NCI-H226 (cell line): ENCODE measurements around the gene TOP2B.

ENCODE experiments used
- DNase-seq: peaks from one replicate; pipeline ENCODE4 v3.0.0-alpha.2; 2015

The TOP2B gene, protein sequence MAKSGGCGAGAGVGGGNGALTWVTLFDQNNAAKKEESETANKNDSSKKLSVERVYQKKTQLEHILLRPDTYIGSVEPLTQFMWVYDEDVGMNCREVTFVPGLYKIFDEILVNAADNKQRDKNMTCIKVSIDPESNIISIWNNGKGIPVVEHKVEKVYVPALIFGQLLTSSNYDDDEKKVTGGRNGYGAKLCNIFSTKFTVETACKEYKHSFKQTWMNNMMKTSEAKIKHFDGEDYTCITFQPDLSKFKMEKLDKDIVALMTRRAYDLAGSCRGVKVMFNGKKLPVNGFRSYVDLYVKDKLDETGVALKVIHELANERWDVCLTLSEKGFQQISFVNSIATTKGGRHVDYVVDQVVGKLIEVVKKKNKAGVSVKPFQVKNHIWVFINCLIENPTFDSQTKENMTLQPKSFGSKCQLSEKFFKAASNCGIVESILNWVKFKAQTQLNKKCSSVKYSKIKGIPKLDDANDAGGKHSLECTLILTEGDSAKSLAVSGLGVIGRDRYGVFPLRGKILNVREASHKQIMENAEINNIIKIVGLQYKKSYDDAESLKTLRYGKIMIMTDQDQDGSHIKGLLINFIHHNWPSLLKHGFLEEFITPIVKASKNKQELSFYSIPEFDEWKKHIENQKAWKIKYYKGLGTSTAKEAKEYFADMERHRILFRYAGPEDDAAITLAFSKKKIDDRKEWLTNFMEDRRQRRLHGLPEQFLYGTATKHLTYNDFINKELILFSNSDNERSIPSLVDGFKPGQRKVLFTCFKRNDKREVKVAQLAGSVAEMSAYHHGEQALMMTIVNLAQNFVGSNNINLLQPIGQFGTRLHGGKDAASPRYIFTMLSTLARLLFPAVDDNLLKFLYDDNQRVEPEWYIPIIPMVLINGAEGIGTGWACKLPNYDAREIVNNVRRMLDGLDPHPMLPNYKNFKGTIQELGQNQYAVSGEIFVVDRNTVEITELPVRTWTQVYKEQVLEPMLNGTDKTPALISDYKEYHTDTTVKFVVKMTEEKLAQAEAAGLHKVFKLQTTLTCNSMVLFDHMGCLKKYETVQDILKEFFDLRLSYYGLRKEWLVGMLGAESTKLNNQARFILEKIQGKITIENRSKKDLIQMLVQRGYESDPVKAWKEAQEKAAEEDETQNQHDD (N-terminal part only)

DNA sequence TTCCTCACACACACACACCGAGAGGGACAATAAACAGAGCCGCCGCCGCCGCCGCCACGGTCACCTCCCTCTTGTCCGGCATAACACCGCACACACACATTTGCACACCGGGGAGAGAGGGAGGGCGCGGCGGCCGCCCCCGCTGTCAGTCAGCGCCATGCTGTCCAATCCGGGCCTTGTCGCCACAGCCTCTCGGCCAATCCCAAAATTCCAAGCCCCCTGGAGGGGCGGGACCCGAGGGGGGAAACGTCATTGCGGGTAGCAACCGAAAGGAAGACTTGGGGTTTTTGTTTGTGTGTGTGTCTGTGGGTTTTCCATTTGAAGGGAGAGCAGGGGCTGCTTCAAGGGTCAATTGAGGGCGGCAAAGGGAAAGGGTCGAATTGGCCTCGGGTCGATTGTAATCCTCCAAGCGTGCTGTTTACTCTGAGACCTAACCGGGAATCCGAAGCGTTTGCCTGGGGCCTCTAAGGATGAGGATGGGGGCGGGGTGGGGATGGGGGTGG is at the start of gene TOP2B:
Gene TOP2B, minus strand, starts transcription at position 96 of the 503 bp plus-strand sequence. CDS start 610 bp downstream, outside the sequence.
- peak; percentile 93 for DNase-seq

DNA sequence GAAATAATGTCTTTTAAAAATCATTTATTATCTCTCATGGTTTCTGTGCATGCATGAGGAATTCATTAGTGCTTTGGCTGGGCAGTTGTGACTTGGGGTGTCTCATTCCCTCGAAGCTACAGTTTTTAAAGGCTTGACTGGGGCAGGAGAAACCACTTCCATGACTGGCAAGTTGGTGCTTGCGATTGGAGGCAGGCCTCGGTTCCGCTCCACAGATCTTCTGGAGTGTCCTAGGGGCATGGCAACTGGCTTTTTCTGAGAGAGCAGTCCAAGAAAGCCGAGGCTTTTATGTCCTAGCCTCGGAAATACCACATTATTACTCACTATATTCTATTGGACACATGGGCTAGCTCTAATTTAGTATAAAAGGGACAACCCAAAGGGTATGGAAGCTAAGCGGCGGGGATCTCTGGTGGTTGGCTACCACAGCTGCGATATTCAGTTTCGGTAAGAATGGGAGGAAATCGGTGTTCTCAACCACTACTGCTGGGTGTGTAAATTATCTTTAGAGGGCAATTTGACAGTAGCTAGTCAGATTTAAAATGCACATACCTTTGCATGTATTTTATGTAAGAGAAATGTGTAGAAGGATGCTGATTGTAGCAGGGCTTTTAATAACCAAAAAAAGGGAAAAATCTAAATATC is 48.8 kb upstream of the TOP2B start:
- DNase-seq = no peak

DNA sequence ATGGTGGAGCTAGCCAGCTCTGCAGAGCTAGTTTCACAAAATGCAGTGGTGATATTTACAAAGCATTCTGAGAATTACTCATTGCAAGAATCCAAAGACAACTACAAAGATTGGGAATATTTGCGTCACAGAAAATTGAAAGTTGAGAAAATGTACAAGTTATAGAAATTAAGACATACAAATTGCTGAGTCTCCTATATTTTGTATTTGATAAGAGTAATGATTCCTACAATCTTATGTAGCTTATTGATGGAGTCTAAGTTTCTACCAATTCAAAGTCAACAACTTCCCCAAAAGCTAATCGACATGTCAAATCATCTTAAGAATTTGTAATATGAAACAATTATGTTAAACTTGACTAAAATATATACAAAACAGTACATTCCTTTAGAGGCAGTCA is 46.4 kb upstream of the TOP2B start:
- DNase-seq = no peak

DNA sequence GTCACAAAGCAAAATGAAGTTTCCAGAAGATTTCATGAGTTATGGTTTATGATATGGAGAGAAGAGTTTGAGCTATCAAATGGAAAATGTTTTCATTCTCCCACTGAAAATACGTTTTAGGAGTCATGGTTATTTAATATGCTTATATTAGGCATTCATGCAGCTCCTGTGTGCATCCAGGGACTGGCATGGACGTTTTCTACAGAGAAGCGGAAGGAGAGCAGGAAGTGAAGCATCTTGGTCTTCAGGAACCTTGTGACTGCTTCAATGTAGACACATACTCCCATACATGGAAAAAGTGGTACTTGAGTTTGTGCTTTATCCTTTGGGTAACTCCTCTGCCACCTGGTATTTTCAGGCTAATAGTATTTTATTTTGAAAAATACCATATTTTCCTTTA is 43.3 kb upstream of the TOP2B start:
- no peak for DNase-seq

DNA sequence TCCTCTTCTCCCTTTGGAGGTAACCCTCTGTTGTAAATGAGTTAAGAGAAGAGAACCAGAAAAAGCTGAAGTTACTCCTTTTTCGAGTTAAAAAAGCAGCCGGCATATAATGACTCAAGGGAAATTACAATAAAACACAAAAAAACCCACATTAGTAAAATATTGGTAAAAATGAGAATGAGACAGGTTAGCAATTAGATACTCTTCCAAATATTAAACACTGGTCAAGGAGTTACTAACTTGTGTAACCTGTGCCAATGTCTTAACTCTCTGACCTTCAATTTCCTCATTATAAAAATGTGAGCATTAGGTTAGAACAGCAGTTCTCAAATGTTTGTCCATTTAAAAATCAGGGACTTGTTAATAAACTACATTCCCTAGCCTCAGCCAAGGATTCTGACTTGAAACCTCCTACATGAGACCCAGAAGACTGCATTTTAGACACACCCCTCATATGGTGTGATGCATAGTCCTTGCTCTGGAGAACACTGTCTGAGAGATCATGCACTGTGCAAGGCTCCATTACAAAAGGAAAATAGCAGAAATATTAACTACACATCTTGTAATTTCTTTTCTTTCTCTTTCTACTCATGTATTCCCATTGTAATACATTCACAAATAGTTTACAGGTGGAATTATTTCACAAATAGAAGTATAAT is 42.7 kb upstream of the TOP2B start:
- DNase-seq = no peak

DNA sequence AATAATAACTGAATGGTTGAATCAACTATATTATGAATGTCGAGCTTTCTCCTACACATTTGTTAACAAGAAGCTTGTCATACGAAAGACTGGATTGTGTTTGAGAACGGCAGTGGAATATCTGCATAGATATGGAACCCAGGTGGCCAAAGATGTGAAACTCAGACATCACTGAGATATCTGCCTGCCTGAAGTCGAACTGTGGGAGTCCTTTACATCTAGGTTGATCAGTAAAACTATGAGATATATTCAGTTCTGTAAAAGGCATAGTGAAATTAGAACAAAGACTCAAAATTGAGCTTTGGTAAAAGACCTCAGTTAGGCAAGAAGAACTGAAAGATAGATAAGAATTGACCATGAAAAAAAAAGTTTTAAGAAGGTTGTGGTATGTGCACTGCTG is 41.5 kb upstream of the TOP2B start:
- DNase-seq = no peak

DNA sequence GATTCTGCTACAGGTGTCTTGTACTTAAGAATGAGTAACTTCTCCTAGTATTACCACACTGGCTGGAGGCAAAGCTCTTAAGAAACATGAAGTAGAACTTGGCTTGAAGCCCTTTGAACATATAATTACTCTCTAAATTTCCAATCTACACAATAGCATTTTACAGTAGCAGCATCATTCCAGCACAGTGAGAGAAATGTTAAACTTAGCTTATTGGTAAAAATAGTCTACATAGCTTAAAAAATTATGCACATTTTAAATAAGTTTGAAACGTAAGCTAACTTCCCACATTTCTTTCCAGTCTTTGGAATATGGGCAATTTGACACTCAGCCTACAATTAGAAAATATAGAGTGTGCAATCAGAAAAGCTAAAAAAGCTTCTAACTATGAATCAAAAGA is 32.8 kb upstream of the TOP2B start:
- DNase-seq = no peak

DNA sequence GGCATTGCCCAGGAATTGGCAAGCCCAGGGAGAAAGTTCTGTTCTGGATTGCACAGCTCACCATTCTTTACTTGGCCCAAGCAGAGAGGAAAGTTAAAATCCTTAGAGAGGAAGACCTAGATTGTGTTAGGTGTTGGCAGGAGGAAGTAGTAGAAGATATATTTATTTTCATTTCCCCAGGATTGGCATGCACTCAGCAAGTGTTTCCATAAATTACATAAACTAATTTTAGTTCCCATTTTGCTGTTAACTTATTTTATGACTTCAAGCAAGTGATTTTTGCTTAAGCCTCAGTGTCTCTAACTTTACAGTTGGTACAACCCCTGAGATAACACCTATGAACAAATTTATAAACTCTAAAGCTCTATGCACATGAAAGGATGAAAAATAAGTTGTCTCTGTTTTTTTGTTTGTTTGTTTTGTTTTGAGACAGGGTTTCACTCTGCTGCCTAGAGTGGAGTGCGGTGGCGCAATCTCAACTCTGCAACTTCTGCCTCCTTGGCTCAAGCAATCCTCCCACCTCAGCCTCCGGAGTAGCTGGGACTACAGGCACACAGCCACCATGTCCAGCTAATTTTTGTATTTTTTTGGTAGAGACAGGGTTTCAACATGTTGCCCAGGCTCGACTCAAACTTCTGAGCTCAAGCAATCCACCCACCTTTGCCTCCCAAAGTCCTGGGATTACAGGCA is 31.2 kb upstream of the TOP2B start:
- DNase-seq = no peak

DNA sequence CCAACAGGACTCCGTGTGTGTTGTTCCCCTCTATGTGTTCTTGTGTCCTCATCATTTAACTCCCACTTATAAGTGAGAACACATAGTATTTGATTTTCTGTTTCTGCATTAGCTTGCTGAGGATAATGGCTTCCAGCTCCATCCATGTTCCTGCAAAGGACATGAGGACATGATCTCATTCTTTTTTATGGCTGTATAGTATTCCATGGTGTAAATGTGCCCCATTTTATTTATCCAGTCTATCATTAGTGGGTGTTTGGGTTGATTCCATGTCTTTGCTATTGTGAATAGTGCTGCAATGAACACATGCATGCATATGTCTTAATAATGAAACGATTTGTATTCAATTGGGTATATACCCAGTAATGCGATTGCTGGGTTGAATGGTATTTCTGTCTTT is 28.5 kb upstream of the TOP2B start:
- DNase-seq = no peak

DNA sequence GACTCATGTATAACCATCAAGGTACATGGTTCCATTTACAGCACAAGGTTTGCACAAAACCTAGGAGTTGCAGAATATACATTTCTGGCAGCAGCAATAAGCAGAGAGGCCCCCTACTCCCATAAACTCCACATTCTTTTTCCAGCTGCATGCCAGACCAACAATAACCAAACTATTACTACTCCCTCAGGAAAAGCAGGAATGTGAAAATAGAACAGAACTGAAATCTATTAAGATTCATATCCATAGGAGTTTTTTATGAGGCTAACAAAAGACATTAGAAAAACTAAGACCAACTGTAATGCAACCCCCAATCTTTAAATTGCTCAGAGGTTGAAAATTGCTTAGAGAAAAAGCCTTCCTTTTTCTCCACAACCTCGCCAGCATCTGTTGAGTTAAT is 27.6 kb upstream of the TOP2B start:
- DNase-seq = no peak

DNA sequence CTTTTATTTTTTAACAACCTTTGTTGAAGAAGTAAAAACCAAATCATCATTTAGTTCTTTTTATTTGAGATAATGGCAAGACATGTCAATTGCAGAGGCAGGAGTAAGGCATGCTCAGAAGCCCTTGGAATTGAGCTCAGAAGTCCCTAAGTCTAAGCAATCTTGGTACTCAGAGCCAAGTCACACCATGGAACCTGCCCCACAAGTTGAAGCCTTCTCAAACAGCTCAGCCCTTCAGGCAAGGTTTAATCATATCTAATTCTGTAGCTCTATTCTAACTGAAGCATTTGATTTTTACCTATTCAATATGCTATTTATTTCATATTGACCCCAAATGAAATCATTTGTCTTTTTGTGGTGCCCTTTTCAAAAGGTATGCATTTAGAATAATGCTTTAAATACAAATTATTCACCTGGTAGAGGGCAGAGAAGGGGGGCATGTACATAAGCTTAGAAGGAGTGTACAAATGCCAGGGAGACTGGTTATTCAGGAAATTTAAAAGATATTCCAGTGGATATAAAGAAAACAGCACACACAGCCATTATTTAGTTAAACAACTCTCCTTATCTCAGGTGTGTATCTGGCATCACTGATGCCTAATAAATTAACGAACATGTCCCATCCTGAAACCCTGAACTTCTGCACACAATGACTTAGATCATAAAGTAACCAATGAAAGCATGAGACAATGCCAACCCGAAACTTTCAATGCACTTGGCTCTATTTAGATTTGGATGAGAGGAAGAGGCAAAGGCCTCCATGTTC is 26.2 kb upstream of the TOP2B start:
- no peak for DNase-seq

DNA sequence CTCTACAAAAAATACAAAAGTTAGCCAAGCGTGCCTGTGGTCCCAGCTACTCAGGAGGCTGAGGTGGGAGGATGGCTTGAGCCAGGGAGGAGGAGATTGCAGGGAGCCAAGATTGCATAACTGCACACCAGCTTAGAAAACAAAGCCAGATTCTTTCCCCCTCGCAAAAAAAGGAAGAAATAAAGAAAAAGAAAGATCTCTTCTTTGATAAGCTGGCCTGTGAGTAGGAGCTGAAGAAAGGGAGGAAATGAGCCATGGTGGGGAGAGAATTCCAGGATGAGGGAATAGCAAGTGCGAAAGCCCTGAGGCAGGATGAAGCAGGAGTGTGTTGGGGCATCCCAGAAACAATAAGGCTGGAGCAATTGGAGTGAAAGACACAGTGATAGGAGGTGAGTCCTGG is 24.5 kb upstream of the TOP2B start:
- DNase-seq = peak; percentile 86

DNA sequence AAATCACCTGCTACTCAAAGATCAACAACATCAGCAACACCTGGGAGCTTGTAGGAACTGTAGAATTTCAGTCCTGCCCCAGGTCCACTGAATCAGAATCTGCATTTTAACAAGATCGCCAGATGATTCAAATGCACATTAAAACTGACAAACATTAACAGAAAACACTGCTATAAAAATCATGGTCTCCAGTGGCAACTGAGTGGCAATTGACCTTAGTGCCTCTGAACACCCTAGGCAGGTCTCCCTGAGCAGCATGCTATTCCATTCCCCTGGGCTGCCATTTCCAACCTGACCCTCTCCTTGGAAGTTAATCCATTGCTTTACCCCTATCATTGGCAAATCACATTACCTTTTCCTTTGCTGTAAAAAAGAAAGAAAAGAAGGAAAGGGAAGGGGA is 23.0 kb upstream of the TOP2B start:
- DNase-seq = no peak

DNA sequence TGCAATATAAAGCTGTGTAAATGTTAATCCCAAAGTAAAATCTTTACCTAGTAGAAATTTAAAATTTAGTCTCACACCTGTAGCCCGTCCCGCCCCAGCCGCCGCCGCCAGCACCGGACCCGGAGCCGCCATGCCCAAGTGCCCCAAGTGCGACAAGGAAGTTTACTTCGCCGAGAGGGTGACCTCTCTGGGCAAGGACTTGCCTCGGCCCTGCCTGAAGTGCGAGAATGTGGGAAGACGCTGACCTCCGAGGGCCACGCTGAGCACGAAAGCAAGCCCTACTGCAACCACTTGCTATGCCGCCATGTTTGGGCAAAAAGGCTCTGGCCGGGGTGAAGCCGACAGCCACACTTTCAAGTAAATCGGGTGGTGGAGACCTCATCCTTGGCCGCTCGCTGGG is 22.1 kb upstream of the TOP2B start:
- DNase-seq = no peak

DNA sequence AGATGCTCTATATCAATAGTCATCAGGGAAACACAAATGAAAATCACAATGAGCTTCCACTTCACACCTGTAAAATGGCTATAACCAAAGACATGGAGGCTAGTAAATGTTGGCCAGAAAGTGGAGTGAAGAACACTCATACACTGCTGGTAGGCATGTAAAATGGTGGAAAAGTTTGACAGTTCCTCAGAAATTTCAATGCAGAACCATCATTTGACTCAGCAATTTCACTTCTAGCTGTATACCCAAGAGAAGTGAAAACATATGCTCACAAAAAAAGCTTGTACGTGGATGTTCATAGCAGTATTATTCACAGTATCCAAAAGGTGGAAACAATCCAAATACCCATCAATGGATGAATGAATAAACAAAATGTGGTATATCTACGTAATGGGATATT is 19.2 kb upstream of the TOP2B start:
- no peak for DNase-seq

DNA sequence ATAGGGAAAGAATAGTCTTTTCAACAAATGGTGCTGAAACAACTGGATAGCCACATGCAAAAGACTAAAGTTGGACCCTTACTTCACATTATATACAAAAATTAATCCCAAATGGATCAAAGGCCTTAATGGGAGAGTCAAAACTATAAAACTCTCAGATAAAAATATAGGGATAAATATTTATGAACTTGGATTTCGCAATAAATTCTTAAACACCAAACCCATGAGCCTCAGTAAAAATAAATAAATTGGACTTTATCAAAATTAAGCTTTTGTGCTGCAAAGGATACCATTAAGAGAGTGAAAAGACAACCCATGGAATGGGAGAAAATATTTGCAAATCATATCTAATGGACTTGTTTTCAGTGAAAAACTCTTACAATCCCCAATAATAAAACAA is 18.7 kb upstream of the TOP2B start:
- DNase-seq = no peak

DNA sequence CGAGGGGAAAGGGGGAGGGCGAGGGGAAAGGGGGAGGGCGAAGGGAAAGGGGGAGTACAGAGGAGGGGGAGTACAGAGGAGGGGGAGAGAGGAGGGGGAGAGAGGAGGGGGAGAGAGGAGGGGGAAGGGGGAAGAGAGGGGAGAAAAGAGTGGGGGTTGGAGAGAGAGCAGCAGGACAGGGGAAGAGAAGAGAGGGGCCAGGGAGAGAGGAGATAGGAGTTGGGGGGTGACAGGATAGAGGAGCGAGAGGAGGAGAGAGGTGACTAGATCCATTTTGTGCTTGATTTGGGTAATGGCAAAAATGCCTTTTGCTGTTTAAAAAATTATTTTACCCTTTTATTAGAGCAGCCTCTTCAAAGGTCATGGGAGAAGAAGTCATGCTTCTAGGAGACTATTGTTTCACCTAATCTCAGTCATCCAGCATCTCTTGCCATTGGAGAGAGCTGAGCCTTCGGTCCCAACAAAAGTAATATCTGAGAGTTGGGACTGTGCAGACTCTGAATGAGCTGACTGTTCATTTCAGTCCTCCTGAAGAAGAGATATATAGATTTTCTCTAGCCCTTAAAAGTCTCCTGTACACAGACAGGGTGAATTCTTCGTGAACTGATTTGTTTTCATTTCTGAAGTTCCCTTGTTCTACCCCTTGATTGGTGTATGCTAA is 15.1 kb upstream of the TOP2B start:
- no peak for DNase-seq

DNA sequence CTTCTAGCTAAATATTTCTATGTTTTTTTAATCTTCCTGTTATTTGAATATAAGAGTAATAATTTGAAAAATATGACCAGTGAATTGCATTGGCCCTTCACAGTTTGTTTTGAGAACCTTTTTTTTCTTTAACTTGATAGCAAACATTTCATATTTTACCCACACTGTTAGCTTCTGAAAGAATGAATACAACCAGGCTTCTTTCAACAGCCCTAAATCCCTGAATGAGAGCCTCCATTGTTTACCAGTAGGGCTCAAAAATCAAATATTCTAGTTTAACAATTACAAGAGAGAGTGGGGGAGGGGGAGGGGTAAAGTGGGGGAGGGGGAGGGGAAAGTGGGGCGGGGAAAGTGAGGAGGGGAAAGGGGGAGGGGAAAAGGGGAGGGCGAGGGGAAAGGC is 14.5 kb upstream of the TOP2B start:
- DNase-seq = no peak

DNA sequence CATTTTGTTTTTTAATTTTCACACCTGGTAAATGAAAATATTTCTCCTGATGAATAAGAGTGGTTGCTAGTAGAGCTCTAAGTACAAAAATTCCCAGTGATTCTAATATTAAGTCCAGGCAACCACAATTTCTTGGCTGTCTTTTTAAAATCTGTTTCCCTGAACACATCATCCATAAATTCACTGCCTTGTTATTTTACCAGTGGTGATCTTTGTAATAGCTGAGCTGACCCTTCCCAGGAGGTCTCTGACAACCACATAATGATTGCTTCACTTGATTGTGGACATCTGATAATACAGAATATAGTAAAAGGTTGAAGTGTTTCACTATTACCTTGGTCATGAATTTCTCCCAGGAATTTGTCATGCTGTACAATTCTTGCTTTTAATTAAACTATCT is 13.9 kb upstream of the TOP2B start:
- DNase-seq = no peak

DNA sequence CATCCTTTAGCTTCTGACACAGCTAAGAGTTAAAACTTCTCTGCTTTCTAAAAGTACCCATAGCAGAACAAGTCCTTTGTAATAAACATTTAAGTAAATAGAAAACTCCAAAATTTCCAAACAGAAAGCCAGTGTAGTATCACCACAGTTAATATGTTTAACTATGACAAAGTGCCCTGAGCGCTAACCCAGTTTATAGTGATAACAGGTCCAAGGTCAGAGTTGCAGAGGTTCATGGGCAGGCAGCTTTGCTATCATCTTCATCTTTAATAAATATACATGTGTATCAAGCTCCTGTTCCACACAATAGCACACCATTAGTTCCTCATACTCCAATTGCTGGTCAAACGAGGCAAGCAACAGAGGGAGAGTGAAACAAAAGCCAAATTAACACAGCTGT is 12.4 kb upstream of the TOP2B start:
- DNase-seq = no peak
